SH-SY5Y (cell line): ENCODE results near the gene SAMD9.

ENCODE experiments used
- GATA2 ChIP-seq: IDR thresholded peaks from 2 replicates; pipeline ENCODE4 v1.6.1; 2011; ENCODE audit warnings: mild to moderate bottlenecking, low read depth, low read length
- GATA3 ChIP-seq: IDR thresholded peaks from 2 replicates; pipeline ENCODE4 v1.6.1; 2011; ENCODE audit warnings: low read depth, mild to moderate bottlenecking, low read length, moderate library complexity

DNA sequence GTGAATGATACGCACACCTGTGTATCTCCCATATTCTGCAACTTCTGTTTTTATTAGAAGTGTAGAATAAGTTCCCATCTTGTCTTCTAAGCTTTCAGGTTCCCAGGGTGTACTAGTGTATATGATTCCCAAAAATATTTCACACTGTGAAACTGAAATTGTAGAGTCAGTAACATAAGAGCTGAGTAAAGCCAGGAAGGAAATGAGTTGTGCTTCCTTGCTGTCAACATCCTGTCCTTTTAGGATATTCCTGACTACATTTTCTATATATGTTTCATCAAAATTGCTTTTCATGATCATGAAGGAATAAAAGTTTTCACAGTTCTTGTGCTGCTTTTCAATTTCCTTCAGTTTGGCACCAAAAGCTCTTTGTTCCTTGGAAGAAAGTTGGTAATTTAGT lies 15.2 kb upstream of the SAMD9 start:
- TF ChIP-seq GATA3 (no peak), GATA2 (no peak)
